ENCODE data around the gene MRPL53.

The MRPL53 gene

GRCh38 chr2:74472086-74472944 lies at the start of gene MRPL53:
MRPL53 (minus strand) TSS chr2:74472680; CDS start chr2:74472660, 20 bp downstream.
- DNase-seq (ENCODE audit: low read depth), result peak; percentile 85

GRCh38 chr2:74516650-74517049 lies 44.2 kb upstream of the MRPL53 start:
- DNase-seq (ENCODE audit: low read depth), result no peak

GRCh38 chr2:74515981-74516633 lies 43.6 kb upstream of the MRPL53 start:
- no peak for DNase-seq (ENCODE audit: low read depth)

- DNase-seq (ENCODE audit: low read depth), result no peak
Observed at GRCh38 chr2:74515271-74515980, 42.9 kb upstream of the MRPL53 start.

GRCh38 chr2:74514368-74515270 lies 42.1 kb upstream of the MRPL53 start, which contains the start of gene TLX2:
TLX2 (plus strand) TSS chr2:74514450; CDS start chr2:74514807, 357 bp downstream.
- DNase-seq (ENCODE audit: low read depth), result no peak

- DNase-seq (ENCODE audit: low read depth), result no peak
Observed at GRCh38 chr2:74513605-74514367, 41.3 kb upstream of the MRPL53 start.

- DNase-seq (ENCODE audit: low read depth), result no peak
Observed at GRCh38 chr2:74512744-74513604, 40.5 kb upstream of the MRPL53 start.

GRCh38 chr2:74511104-74511989 lies 38.9 kb upstream of the MRPL53 start:
- no peak for DNase-seq (ENCODE audit: low read depth)

- no peak for DNase-seq (ENCODE audit: low read depth)
Observed at GRCh38 chr2:74510272-74510671, 37.8 kb upstream of the MRPL53 start.

GRCh38 chr2:74507926-74508520 lies 35.5 kb upstream of the MRPL53 start:
- peak; percentile 49 for DNase-seq (ENCODE audit: low read depth)

GRCh38 chr2:74507145-74507925 lies 34.9 kb upstream of the MRPL53 start, which contains the start of gene PCGF1:
PCGF1 (minus strand) TSS chr2:74507695; CDS start chr2:74507668, 27 bp downstream.
- peak; percentile 98 for DNase-seq (ENCODE audit: low read depth)

- no peak for DNase-seq (ENCODE audit: low read depth)
Observed at GRCh38 chr2:74505448-74506246, 33.2 kb upstream of the MRPL53 start.

- DNase-seq (ENCODE audit: low read depth), result no peak
Observed at GRCh38 chr2:74504591-74504990, 32.1 kb upstream of the MRPL53 start.

GRCh38 chr2:74503506-74504475 lies 31.3 kb upstream of the MRPL53 start:
- no peak for DNase-seq (ENCODE audit: low read depth)

Data from fibroblast of the conjunctiva (primary cell).